Activated T-helper 2 cell treated with anti-CD3 and anti-CD28 coated beads, Interferon-gamma antibody, Interleukin-2, Interleukin-4, amounts not matched to agents 10 μg/mL and 5 μg/mL and 100 μg/mL, durations not matched to agents 14 hours and 24 hours and 36 hours (primary cell): ENCODE measurements around the gene ENO2. TPM values are rescaled to one million over a fixed set of nuclear protein-coding genes. Genes with fewer than 3 reads are reported as not detected.
"Not testable (repeated sequence)": the region's sequence is repeated elsewhere in the genome, so short reads cannot be mapped to it uniquely, and the experiment has no call there.

Experiments used
- DNase-seq: peaks from one replicate; pipeline ENCODE4 v3.0.0; 2021; ENCODE audit warnings: low spot score
- H3K27ac Mint-ChIP-seq: one replicate; pipeline ENCODE4 v1.8.0; 2021; ENCODE audit warnings: mixed read lengths
- H3K27me3 Mint-ChIP-seq: one replicate; pipeline ENCODE4 v1.8.0; 2021; ENCODE audit warnings: low read depth, mixed read lengths
- H3K36me3 Mint-ChIP-seq: one replicate; pipeline ENCODE4 v1.8.0; 2021; ENCODE audit warnings: low read depth, mixed read lengths
- H3K4me1 Mint-ChIP-seq: one replicate; pipeline ENCODE4 v1.8.0; 2021; ENCODE audit warnings: low read depth, mixed read lengths
- H3K4me3 Mint-ChIP-seq: one replicate; pipeline ENCODE4 v1.8.0; 2021; ENCODE audit warnings: low read depth, mild to moderate bottlenecking, moderate library complexity, mixed read lengths
- H3K9me3 Mint-ChIP-seq: one replicate; pipeline ENCODE4 v1.8.0; 2021; ENCODE audit warnings: mixed read lengths
- intact Hi-C: fragments of 100-400 bp; cut with micrococcal nuclease; formaldehyde crosslinking; loops from one replicate; pipeline ENCODE4 v1.15.1; 2023
- total RNA-seq: library from RNA; stranded (reverse); gene quantifications from 2 replicates; pipeline ENCODE4 v1.2.3, GENCODE V29; 2022

Gene ENO2
- total RNA-seq, 1 donor from 2014 or later = 235 TPM

- no peaks in the 10 kb centered on the region for H3K27me3 Mint-ChIP-seq
- intact Hi-C loops = loop anchor here (1.0 to 2.0 kb wide), 5 partner anchors 19 to 80 kb away; partner anchors contain the start of genes ENO2, LRRC23 and USP5
- H3K4me3 Mint-ChIP-seq = peak overlapping the region; percentile 92
- peaks cover 53% of the 10 kb centered on the region for H3K4me1 Mint-ChIP-seq
- DNase-seq = peak; percentile 83
- H3K27ac Mint-ChIP-seq = peak overlapping the region; percentile 84
- peaks cover 72% of the 10 kb centered on the region for H3K36me3 Mint-ChIP-seq
- H3K9me3 Mint-ChIP-seq = no peaks in the 10 kb centered on the region
Measured at GRCh38 chr12:6872073-6873048, 42.0 kb upstream of the ENO2 start.

GRCh38 chr12:6873094-6874014, 41.0 kb upstream of the ENO2 start, which contains the start of gene SPSB2:
SPSB2 (minus strand) TSS chr12:6873303; CDS start chr12:6872901, 402 bp downstream.
- peak within 1 kb of the TSS; percentile 84 for H3K27ac Mint-ChIP-seq
- no peaks in the 10 kb centered on the region for H3K9me3 Mint-ChIP-seq
- H3K4me3 Mint-ChIP-seq = peak within 1 kb of the TSS; percentile 92
- DNase-seq = peak; percentile 99
- peaks cover 52% of the 10 kb centered on the region for H3K4me1 Mint-ChIP-seq
- intact Hi-C loops = loop anchor here (1.0 to 2.0 kb wide), 5 partner anchors 18 to 79 kb away; partner anchors contain the start of genes ENO2, LRRC23 and USP5
- H3K36me3 Mint-ChIP-seq = peaks cover 67% of the 10 kb centered on the region
- H3K27me3 Mint-ChIP-seq = no peaks in the 10 kb centered on the region

GRCh38 chr12:6874015-6874368, 40.4 kb upstream of the ENO2 start:
- intact Hi-C loops, DNase-seq, H3K27me3 Mint-ChIP-seq, H3K9me3 Mint-ChIP-seq: not testable (repeated sequence)
- H3K4me1 Mint-ChIP-seq = peaks cover 46% of the 10 kb centered on the region
- H3K27ac Mint-ChIP-seq = peak overlapping the region; percentile 83
- H3K4me3 Mint-ChIP-seq = peak overlapping the region; percentile 92
- peaks cover 60% of the 10 kb centered on the region for H3K36me3 Mint-ChIP-seq

GRCh38 chr12:6879824-6880223, 34.6 kb upstream of the ENO2 start:
- H3K4me3 Mint-ChIP-seq, H3K9me3 Mint-ChIP-seq, H3K27me3 Mint-ChIP-seq, H3K4me1 Mint-ChIP-seq, intact Hi-C loops, H3K27ac Mint-ChIP-seq, DNase-seq: not testable (repeated sequence)
- peaks cover 30% of the 10 kb centered on the region for H3K36me3 Mint-ChIP-seq

GRCh38 chr12:6883252-6883651, 31.1 kb upstream of the ENO2 start:
- intact Hi-C loops = no loop called here
- Mint-ChIP-seq H3K4me1 (no peaks in the 10 kb centered on the region), H3K36me3 (peaks cover 27% of the 10 kb centered on the region), H3K9me3 (no peaks in the 10 kb centered on the region), H3K27ac (no peak overlapping the region), H3K27me3 (no peaks in the 10 kb centered on the region), H3K4me3 (no peak overlapping the region)
- DNase-seq = no peak

- H3K36me3 Mint-ChIP-seq = peaks cover 30% of the 10 kb centered on the region
- no peaks in the 10 kb centered on the region for H3K27me3 Mint-ChIP-seq
- H3K4me1 Mint-ChIP-seq = no peaks in the 10 kb centered on the region
- H3K9me3 Mint-ChIP-seq = no peaks in the 10 kb centered on the region
- DNase-seq = no peak
- H3K4me3 Mint-ChIP-seq = no peak overlapping the region
- H3K27ac Mint-ChIP-seq = no peak overlapping the region
- intact Hi-C loops = no loop called here
Measured at GRCh38 chr12:6883683-6884082, 30.7 kb upstream of the ENO2 start.

GRCh38 chr12:6884539-6884938, 29.8 kb upstream of the ENO2 start:
- intact Hi-C loops = no loop called here
- no peaks in the 10 kb centered on the region for H3K4me1 Mint-ChIP-seq
- no peaks in the 10 kb centered on the region for H3K9me3 Mint-ChIP-seq
- no peak overlapping the region for H3K27ac Mint-ChIP-seq
- no peak overlapping the region for H3K4me3 Mint-ChIP-seq
- H3K27me3 Mint-ChIP-seq = no peaks in the 10 kb centered on the region
- H3K36me3 Mint-ChIP-seq = peaks cover 30% of the 10 kb centered on the region
- no peak for DNase-seq

- H3K4me3 Mint-ChIP-seq, H3K27me3 Mint-ChIP-seq, H3K27ac Mint-ChIP-seq, DNase-seq, H3K4me1 Mint-ChIP-seq, intact Hi-C loops, H3K9me3 Mint-ChIP-seq: not testable (repeated sequence)
- peaks cover 32% of the 10 kb centered on the region for H3K36me3 Mint-ChIP-seq
Measured at GRCh38 chr12:6886206-6886999, 28.0 kb upstream of the ENO2 start.

- H3K36me3 Mint-ChIP-seq = peaks cover 35% of the 10 kb centered on the region
- no peak overlapping the region for H3K4me3 Mint-ChIP-seq
- no peaks in the 10 kb centered on the region for H3K27me3 Mint-ChIP-seq
- intact Hi-C loops = no loop called here
- no peaks in the 10 kb centered on the region for H3K9me3 Mint-ChIP-seq
- no peak overlapping the region for H3K27ac Mint-ChIP-seq
- H3K4me1 Mint-ChIP-seq = peaks cover 11% of the 10 kb centered on the region
- DNase-seq = no peak
Measured at GRCh38 chr12:6887460-6887859, 26.9 kb upstream of the ENO2 start.

- Mint-ChIP-seq H3K36me3 (peaks cover 32% of the 10 kb centered on the region), H3K27me3 (no peaks in the 10 kb centered on the region)
- intact Hi-C loops = no loop called here
Measured at GRCh38 chr12:6888360-6888759, 26.0 kb upstream of the ENO2 start.

GRCh38 chr12:6888794-6889193, 25.6 kb upstream of the ENO2 start:
- H3K27ac Mint-ChIP-seq = not testable (repeated sequence)

More at GRCh38 chr12:6888360-6888759, 26.0 kb upstream of the ENO2 start:
- Mint-ChIP-seq H3K4me3 (no peak overlapping the region), H3K9me3 (no peaks in the 10 kb centered on the region), H3K4me1 (peaks cover 13% of the 10 kb centered on the region), H3K27ac (no peak overlapping the region)
- no peak for DNase-seq

More at GRCh38 chr12:6888794-6889193, 25.6 kb upstream of the ENO2 start:
- H3K27me3 Mint-ChIP-seq, H3K9me3 Mint-ChIP-seq, DNase-seq, H3K4me3 Mint-ChIP-seq, intact Hi-C loops: not testable (repeated sequence)
- Mint-ChIP-seq H3K4me1 (peaks cover 13% of the 10 kb centered on the region), H3K36me3 (peaks cover 32% of the 10 kb centered on the region)
